Ishikawa (cell line): ENCODE data around the gene FAM237B.

Source experiments
- CEBPB ChIP-seq: IDR thresholded peaks from 2 replicates; pipeline ENCODE4 v1.6.1; 2012
- CREB1 ChIP-seq: IDR thresholded peaks from 2 replicates; pipeline ENCODE4 v1.6.1; 2012; ENCODE audit warnings: low read depth
- EGR1 ChIP-seq: IDR thresholded peaks from 2 replicates; pipeline ENCODE4 v1.6.1; 2012
- EP300 ChIP-seq: IDR thresholded peaks from 2 replicates; pipeline ENCODE4 v1.6.1; 2012; ENCODE audit warnings: borderline replicate concordance
- FOXM1 ChIP-seq: IDR thresholded peaks from 2 replicates; pipeline ENCODE4 v1.6.1; 2012; ENCODE audit warnings: low read depth, borderline replicate concordance
- MAX ChIP-seq: IDR thresholded peaks from 2 replicates; pipeline ENCODE4 v1.6.1; 2012
- RAD21 ChIP-seq: IDR thresholded peaks from 2 replicates; pipeline ENCODE4 v1.6.1; 2012; ENCODE audit warnings: low read depth
- REST ChIP-seq: IDR thresholded peaks from 2 replicates; pipeline ENCODE4 v1.6.1; 2012; ENCODE audit warnings: low read depth, mild to moderate bottlenecking
- TEAD4 ChIP-seq: IDR thresholded peaks from 2 replicates; pipeline ENCODE4 v1.6.1; 2012
- YY1 ChIP-seq: IDR thresholded peaks from 2 replicates; pipeline ENCODE4 v1.6.1; 2012; ENCODE audit warnings: low read depth
- TF ChIP-seq, protein P1 (sequence below): IDR thresholded peaks from 2 replicates; pipeline ENCODE4 v1.6.1; 2012

DNA sequence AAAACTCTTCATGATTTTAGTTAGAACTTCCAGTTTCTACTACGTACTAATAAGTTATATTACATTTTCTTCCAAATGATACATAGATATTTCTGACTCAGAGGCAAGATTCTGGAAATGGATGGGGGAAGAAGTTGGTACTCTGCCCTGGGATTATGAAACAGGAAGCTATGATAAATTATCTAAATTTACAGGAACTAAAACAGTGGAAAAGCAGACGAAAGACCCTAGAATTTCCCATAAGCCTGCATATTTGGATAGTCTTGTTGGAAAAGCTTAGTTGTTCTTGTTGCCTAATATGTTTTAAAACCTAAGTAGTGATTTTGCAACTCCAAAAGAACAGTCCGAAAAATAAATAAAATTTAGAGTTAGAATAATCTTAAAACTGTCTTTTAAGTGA is 54.3 kb downstream of the FAM237B start:
- no peak for TF ChIP-seq MAX
- no peak for TF ChIP-seq CREB1
- no peak for TF ChIP-seq REST
- TF ChIP-seq, protein P1, sequence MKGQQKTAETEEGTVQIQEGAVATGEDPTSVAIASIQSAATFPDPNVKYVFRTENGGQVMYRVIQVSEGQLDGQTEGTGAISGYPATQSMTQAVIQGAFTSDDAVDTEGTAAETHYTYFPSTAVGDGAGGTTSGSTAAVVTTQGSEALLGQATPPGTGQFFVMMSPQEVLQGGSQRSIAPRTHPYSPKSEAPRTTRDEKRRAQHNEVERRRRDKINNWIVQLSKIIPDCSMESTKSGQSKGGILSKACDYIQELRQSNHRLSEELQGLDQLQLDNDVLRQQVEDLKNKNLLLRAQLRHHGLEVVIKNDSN, result no peak
- TF ChIP-seq CEBPB, result no peak
- TF ChIP-seq EGR1, result no peak
- no peak for TF ChIP-seq YY1
- TF ChIP-seq RAD21, result no peak
- no peak for TF ChIP-seq FOXM1
- TF ChIP-seq EP300, result no peak
- no peak for TF ChIP-seq TEAD4
